ENCODE measurements around the gene NDUFS6. TPM values are rescaled to one million over a fixed set of nuclear protein-coding genes. Genes with fewer than 3 reads are reported as not detected.

Gene NDUFS6
- total RNA-seq = 10 to 100 TPM; 22.9 to 64.6 (median 39.3) TPM

DNA sequence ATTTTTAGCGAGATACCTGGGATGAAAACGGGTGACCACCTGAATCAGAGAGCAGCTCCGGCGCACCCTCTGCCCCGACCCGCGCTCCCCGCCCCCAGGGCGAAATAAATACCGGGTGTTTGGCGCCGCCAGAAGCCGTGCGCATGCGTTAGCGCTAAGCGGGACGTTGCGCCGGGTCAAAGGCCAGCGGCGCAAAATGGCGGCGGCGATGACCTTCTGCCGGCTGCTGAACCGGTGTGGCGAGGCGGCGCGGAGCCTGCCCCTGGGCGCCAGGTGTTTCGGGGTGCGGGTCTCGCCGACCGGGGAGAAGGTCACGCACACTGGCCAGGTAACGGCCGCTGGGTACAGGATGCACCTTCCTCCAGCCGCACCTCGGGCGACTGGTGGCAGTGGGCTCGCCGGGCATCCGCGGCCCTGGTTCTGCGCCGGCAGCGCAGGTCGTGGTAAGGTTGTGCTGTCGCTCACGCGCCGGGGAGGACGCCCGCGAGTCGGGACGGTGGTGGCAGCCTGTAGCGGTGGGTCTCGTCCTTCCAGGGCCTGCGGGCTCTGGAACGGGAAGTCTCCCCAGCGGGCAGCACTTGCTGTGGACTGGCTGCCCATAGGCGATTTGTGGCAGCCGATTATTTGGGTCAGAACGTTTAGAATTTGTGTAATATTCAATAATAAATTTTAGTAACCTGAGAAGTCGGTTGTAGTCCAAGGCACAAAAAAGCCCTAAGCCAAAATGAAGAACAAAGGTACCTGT lies at the start of gene NDUFS6:
NDUFS6 (plus strand) TSS at position 186 of the 745 bp plus-strand sequence; CDS start at position 197, 11 bp downstream.
- ATAC-seq (ENCODE audit: low FRiP score in 2 of 2) (peak; percentile 78 to 88), DNase-seq (peak; percentile 83 to 96)
- TF ChIP-seq POLR2AphosphoS5 (IDR thresholded peaks at IDR 0.05) = peak; percentile 58 to 91
- no peak for TF ChIP-seq EP300 (IDR thresholded peaks at IDR 0.05)
- TF ChIP-seq, protein P1, sequence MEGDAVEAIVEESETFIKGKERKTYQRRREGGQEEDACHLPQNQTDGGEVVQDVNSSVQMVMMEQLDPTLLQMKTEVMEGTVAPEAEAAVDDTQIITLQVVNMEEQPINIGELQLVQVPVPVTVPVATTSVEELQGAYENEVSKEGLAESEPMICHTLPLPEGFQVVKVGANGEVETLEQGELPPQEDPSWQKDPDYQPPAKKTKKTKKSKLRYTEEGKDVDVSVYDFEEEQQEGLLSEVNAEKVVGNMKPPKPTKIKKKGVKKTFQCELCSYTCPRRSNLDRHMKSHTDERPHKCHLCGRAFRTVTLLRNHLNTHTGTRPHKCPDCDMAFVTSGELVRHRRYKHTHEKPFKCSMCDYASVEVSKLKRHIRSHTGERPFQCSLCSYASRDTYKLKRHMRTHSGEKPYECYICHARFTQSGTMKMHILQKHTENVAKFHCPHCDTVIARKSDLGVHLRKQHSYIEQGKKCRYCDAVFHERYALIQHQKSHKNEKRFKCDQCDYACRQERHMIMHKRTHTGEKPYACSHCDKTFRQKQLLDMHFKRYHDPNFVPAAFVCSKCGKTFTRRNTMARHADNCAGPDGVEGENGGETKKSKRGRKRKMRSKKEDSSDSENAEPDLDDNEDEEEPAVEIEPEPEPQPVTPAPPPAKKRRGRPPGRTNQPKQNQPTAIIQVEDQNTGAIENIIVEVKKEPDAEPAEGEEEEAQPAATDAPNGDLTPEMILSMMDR (IDR thresholded peaks at IDR 0.05) = peak in 2 of 6 experiments; percentile 17 to 24
- peak in 3 of 4 donors; percentile 42 to 83 (median 81) for TF ChIP-seq POLR2A (IDR thresholded peaks at IDR 0.05)
- no peaks in the 10 kb centered on the region for H3K27me3 ChIP-seq
- H3K4me3 ChIP-seq = peak within 1 kb of the TSS; percentile 85 to 98 (median 90)
- H3K27ac ChIP-seq = peak within 1 kb of the TSS; percentile 75 to 90 (median 85)
- H3K4me1 ChIP-seq = peaks cover 16 to 58% (median 24%) of the 10 kb centered on the region in 4 donors
- no peaks in the 10 kb centered on the region for H3K9me3 ChIP-seq
- H3K36me3 ChIP-seq = peaks cover 7 to 60% (median 46%) of the 10 kb centered on the region in 4 donors
- 0 to 1% methylated on average over 45 to 69 of the region's 69 CpGs for WGBS, 2 donors

DNA sequence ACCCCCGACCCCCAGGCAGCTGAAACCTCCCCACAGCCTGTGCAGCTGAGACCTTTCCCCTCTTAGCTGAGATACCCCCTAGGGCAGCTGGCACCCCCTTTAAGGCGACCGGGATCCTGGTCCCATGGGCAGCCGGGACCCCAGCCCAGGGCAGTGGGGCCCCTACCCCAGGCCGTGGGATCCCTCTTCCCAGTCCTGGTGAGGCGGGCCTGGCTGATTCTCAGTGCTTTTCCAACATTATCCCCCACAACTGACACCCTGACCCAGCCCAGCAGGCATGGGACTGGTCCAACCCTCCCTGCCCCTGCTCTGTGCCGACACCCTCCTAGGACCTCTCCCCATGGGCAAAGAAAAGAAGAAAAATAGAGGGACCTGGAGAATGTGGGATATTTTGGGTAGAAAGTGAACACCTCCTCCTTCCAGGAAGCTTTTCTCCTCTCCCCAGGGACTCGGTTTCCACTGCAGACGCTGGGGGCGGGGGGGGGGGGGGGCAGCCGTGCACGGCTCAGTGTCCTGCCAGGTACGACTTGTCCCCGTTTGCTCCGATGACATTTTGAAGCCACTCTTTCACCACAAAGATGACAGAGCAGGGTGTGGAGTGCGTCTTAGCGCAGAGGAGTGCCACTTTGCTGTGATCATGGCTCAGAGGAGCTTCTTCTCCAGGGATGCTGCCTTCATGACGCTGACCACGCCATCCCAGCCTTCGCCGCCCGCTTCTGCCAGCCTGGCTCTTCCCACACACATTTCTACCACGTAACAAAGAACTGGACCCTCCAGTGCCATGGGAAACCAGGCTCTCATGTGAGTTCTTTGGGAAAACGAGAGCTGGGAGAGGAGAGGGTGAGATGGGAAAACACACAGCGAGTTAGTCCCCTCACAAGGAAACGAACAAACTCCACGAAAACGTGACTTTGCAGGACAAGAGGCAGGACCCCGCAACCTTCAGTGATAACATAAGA lies 49.1 kb upstream of the NDUFS6 start:
- Histone ChIP-seq H3K4me3 (no peak overlapping the region), H3K9me3 (no peaks in the 10 kb centered on the region), H3K27me3 (no peaks in the 10 kb centered on the region), H3K27ac (no peak overlapping the region), H3K4me1 (no peaks in the 10 kb centered on the region), H3K36me3 (no peaks in the 10 kb centered on the region)
- ATAC-seq (ENCODE audit: low FRiP score in 2 of 2) (no peak), DNase-seq (peak in 1 of 2 donors; percentile 5)
- TF ChIP-seq, protein P1 (IDR thresholded peaks at IDR 0.05) = no peak
- TF ChIP-seq POLR2A (IDR thresholded peaks at IDR 0.05) (no peak), EP300 (IDR thresholded peaks at IDR 0.05) (no peak), POLR2AphosphoS5 (IDR thresholded peaks at IDR 0.05) (no peak)
- WGBS, 2 donors = 76 to 82% methylated on average over 26 to 28 of the region's 29 CpGs

DNA sequence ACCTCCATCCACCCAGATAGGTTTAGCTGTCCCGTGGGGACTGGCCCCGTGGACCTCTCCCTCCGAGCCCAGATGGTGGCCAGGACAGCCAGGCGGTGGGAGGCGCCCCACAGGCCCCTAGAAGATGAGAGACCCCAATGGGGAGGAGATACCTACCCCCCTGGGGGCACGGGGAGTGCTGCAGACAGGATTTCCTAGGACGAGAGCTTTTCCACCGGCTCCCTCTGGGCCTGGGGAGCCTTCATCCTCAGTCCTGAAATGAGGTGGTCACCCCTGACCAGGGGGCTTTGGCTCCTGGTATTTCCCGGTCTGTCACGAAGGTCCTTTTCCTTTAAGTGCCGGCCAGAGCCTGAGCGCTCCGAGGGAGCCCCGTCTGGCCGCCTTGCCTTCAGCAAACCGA lies 48.3 kb upstream of the NDUFS6 start:
- Histone ChIP-seq H3K9me3 (no peaks in the 10 kb centered on the region), H3K27me3 (no peaks in the 10 kb centered on the region), H3K27ac (no peak overlapping the region), H3K4me3 (no peak overlapping the region), H3K4me1 (no peaks in the 10 kb centered on the region), H3K36me3 (no peaks in the 10 kb centered on the region)
- ATAC-seq (ENCODE audit: low FRiP score in 2 of 2) (no peak), DNase-seq (peak in 1 of 2 donors; percentile 13)
- TF ChIP-seq, protein P1 (IDR thresholded peaks at IDR 0.05) = no peak
- TF ChIP-seq EP300 (IDR thresholded peaks at IDR 0.05) (no peak), POLR2A (IDR thresholded peaks at IDR 0.05) (no peak), POLR2AphosphoS5 (IDR thresholded peaks at IDR 0.05) (no peak)
- 76 to 84% methylated on average over 13 of the region's 16 CpGs for WGBS, 2 donors

DNA sequence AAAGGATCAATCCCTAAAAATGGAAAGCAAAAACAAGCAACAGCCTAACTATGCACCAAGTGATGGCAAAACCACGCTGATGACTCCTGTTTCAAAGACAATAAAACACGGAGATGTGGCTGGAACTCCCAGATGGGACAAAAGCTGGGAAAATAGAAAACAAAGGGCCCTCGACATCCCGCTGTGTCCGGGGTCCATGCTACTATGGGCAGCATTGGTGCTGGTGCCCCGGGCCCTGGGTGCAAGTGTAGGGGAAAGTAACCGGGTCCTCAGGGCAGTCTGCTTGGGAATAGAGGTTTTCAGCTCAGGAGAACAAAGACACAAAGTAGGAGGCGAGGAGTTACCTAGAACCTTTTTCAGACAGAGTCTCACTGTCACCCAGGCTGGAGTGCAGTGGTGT lies 47.7 kb upstream of the NDUFS6 start:
- no peaks in the 10 kb centered on the region for H3K36me3 ChIP-seq

More for the DNA sequence above, 47.7 kb upstream of the NDUFS6 start:
- H3K27me3 ChIP-seq = no peaks in the 10 kb centered on the region
- no peak overlapping the region for H3K27ac ChIP-seq
- no peak overlapping the region for H3K4me3 ChIP-seq
- TF ChIP-seq POLR2AphosphoS5 (IDR thresholded peaks at IDR 0.05) (no peak), EP300 (IDR thresholded peaks at IDR 0.05) (no peak), POLR2A (IDR thresholded peaks at IDR 0.05) (no peak)
- TF ChIP-seq, protein P1 (IDR thresholded peaks at IDR 0.05) = no peak
- H3K9me3 ChIP-seq = peaks cover 0 to 2% (median 0%) of the 10 kb centered on the region in 4 donors
- DNase-seq (peak in 1 of 2 donors; percentile 6), ATAC-seq (ENCODE audit: low FRiP score in 2 of 2) (no peak)
- WGBS, 2 donors = 71 to 76% methylated on average over 8 of the region's 8 CpGs
- no peaks in the 10 kb centered on the region for H3K4me1 ChIP-seq

Measured in upper lobe of left lung (tissue), 6 donors.